ENCODE data around the gene ZFYVE21. TPM values are rescaled to one million over a fixed set of nuclear protein-coding genes. Genes with fewer than 3 reads are reported as not detected.

Gene ZFYVE21
- polyA plus RNA-seq, 3 donors = 50.5 to 57.5 (median 55.3) TPM

- DNase-seq (ENCODE audit: extremely low read depth in 1 of 11, low read depth in 9 of 11, low spot score in 4 of 11) = no peak
Observed at GRCh38 chr14:103712633-103713247, 2.9 kb upstream of the ZFYVE21 start.

GRCh38 chr14:103713304-103714062 is 2.1 kb upstream of the ZFYVE21 start:
- DNase-seq (ENCODE audit: extremely low read depth in 1 of 11, low read depth in 9 of 11, low spot score in 4 of 11) = no peak

DNA sequence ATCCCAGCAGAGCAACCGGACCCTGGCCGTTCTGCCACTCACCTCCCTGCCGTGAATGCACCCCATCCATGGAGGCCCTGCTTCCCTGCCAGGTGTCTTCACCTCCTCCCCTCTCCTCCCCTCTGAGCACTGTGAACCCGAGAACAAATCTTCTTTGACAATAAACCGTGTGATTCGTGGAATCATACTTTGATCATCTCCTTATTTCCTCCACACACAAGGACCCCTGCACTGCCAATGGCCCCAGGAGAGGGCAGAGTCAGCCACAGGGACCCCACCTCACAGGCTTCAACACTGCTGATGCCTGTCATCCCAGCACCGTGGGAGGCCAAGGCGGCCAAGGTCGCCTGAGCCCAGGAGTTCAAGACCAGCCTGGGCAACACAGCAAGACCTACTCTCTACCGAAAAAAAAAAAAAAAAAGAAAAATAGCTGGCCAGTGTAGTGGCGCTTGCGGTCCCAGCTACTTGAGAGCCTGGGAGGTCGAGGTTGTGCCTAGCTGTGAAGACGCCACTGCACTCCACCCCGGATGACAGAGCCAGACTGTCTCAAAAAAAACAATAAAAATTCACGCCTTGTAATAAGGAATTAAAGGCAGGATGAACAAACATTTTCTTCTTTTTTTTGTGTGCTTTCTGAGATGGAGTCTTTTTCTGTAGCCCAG is 1.4 kb upstream of the ZFYVE21 start:
- DNase-seq (ENCODE audit: extremely low read depth in 1 of 11, low read depth in 9 of 11, low spot score in 4 of 11) = no peak

DNA sequence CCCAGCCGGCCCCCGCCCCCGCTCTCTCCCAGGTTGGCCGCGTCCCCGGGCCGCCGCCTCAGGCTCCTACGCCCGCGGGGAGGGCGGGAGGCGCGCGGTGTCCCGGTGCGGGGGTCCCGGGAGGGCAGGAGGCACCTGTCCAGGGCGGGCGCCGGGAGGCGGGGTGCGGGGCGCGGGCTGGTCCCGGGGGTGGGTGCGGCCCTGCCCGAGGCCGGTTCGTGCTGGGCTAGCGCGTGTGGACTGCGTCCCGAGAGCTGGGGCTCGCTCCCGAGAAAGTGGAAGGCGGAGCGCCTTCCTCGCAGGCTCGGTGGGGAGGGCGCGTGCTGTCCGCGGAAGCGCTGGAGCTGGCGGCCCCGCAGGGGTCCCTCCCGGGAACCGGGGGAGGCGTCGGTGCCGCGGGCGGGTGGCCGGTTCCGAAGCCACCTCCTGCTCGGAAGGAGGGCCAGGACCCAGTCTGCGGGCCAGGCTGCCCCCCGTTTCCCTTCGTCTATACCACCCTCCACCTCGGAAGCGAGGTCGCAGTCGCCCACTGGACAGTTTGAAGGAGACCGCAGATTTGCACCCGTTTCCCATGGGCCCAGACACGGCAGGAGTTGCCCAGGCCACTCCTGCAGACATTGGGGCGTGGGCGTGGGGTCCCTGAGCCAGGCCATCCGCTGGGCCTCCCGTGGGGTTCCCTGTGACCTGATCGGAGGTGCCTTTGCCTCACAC is 636 bp downstream of the ZFYVE21 start:
- DNase-seq (ENCODE audit: extremely low read depth in 1 of 11, low read depth in 9 of 11, low spot score in 4 of 11) = no peak

DNA sequence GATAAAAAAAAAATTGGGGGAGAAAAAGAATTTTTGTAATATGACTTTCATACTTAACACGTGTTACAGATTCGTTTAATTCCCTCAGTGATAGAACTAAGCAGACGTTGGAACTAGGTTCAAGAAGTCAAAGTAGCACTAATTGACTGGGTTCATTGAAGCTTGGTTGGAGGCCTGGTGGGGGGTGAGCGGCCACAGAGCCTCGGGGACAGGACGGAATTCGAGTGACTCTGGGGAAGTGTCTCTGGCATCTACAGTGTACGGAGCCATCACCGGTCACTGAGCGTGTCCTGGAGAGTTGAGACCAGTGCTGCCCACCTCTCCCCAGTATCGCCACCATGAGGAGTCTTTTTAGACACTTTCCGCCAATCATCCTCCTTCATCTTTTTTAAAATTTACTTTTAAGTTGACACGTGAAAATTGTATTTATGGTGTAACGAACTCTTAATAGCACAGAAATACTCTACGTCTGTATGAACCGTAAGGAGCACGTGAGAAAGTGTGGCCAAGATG is 1.3 kb downstream of the ZFYVE21 start:
- no peak for DNase-seq (ENCODE audit: extremely low read depth in 1 of 11, low read depth in 9 of 11, low spot score in 4 of 11)

DNA sequence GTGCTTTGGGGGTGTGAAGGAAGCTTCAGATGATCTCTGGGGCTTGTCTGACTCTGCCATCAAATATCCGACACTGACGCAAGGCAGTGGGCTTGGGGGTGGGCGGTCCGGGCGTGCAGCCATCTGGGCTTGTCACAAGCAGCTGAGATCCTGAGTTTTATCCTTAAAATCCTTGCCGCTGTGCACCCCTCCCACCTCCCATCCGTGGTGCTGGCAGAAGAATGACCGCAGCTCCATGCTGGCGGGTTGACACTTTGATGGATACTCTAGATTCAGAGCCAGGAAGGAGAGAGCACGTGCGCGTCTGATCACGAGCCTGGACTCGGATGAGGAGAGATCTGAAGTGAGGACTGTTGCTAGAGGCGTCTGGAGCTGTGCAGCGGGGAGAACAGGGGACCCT is 3.0 kb downstream of the ZFYVE21 start:
- no peak for DNase-seq (ENCODE audit: extremely low read depth in 1 of 11, low read depth in 9 of 11, low spot score in 4 of 11)

DNA sequence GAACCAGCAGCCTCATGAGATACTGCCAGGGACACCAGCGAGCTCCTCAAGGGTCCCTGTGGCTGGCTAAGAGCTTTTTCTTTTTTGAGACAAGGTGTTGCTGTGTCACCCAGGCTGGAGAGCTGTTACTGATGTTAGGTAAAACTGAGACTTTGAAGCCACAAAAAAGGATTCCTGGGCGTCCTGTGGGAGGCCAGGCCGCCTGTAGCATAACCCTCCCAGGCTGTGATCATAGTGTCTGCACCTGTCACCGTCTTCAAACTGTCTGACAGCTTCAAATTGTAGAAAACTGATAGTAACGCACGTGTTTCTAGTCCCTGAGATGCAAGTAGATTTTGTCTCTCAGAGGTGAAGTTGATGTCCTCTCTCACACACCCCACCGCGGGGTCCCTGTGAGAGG is 4.1 kb downstream of the ZFYVE21 start:
- no peak for DNase-seq (ENCODE audit: extremely low read depth in 1 of 11, low read depth in 9 of 11, low spot score in 4 of 11)

DNA sequence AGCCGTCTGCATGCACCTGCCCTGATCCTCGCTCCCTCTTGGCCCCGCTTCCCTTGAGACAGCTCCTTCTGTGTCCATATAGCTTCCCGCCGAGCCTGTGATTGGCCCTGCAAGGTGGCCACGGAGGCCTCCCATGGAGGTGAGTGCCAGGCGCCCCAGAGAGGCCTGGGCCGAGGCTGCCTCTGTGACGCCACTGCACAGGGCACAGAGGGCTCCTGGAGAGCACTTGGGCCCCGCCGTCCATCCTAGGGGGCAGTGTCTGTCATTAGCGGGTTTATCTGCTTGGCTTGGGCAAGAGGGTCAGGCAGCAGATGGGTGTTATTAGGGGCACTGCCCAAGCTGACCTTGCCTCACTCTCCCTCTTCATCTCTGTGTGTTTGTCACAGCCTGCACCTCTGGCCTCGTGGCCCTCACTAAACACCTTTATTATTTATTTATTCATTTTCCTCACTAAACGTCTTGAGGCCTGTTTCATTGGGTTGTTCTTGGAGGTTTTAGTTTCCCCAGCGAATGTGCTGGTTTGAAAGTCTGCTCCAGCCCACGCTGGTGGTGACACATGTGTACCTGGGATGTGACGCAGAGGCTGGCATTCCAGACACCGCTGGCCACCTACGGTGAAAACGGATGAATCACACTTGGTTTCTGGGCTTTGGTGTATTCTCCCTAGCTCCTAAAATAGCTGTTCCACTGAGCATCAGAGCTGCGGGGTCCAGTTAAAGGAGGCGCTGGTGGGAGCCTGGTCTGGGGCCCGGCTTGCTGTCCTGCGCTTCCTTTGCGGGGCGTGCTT is 5.9 kb downstream of the ZFYVE21 start:
- DNase-seq (ENCODE audit: extremely low read depth in 1 of 11, low read depth in 9 of 11, low spot score in 4 of 11) = no peak

- no peak for DNase-seq (ENCODE audit: extremely low read depth in 1 of 11, low read depth in 9 of 11, low spot score in 4 of 11)
Observed at GRCh38 chr14:103723748-103724081, 8.1 kb downstream of the ZFYVE21 start.

- no peak for DNase-seq (ENCODE audit: extremely low read depth in 1 of 11, low read depth in 9 of 11, low spot score in 4 of 11)
Observed at GRCh38 chr14:103724116-103724515, 8.5 kb downstream of the ZFYVE21 start.

DNA sequence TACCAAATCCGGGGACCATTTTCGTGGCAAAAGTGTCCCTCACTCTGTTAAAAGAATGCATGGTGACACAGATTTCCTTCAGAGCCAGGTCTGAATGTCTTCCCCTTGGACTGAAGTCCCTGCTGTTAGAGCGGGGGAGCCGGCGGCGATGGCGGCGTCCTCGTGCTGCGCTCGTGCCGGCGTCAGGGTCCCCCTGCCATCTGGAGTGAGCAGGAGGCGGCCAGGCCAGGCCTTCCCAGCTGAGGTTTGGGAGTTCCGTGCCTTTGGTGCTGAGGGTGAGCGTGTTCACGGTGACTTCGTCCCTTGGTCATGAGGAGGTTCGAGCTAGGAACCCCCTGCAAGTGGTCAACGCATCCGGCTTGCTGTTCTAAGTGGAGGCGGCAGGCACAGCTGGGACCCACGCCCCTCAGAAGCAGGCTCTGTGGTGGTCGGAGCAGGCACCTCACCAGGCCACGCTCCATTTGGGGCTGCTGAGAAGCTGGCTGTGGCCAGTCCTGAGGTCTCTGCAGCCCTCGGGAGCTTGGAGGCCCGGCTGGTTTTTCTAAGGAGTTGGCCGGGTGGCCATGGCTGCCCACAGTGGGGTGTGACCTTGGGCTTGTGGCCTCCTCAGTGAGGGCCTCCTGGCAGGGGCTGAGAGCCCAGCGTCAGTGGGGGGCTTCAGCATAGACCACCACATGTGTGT is 9.5 kb downstream of the ZFYVE21 start:
- no peak for DNase-seq (ENCODE audit: extremely low read depth in 1 of 11, low read depth in 9 of 11, low spot score in 4 of 11)

DNA sequence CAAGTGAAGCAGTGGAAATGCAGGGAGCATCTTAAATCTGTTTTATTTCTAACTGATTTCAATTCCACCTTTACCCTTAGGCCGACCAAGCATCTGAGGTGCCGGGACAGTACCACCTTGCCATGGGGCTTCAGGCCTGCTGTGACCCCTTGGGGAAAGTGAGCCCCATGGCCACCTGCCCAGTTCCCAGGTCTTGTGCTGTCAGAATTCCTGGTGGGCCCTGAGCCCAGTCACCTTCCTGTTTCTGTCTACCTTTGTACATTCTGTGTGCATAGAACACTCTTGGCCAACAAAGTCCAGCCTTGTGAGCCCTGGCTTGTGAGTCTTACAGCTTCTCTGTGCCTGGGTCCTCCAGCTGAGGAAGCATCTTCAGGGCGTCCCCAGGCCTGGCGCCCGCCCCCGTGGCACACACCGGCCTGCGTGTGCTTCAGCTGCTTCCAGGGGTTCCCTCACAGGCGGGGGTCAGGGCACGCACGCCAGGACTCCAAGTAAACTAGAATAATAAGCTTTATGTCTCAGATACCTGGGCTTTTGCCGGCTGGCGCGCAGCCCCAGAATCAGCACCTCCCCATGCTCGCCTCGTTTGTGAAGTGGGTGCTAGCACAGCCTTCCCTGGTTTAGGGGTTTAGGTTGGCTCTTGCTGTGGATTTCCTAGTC is 10.3 kb downstream of the ZFYVE21 start:
- no peak for DNase-seq (ENCODE audit: extremely low read depth in 1 of 11, low read depth in 9 of 11, low spot score in 4 of 11)

DNA sequence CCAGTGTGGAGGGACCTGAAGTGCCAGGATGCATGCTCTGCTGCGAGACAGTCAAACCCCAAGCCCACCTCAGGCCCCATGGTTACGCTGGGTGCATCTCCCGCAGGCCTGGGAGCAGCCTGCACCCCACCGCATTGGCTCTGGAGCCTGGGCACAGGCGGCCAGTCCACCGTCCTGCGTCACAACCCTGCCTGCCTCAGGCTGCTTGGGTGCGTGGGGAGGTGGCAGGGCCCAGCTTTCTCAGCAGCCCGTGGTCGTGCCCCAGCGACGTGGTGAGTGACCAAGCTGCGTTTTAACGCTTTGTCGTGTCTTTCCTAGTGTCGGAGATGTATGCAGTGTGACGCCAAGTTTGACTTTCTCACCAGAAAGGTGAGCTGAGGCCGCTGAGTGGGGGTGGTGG is 10.9 kb downstream of the ZFYVE21 start:
- DNase-seq (ENCODE audit: extremely low read depth in 1 of 11, low read depth in 9 of 11, low spot score in 4 of 11) = no peak

DNA sequence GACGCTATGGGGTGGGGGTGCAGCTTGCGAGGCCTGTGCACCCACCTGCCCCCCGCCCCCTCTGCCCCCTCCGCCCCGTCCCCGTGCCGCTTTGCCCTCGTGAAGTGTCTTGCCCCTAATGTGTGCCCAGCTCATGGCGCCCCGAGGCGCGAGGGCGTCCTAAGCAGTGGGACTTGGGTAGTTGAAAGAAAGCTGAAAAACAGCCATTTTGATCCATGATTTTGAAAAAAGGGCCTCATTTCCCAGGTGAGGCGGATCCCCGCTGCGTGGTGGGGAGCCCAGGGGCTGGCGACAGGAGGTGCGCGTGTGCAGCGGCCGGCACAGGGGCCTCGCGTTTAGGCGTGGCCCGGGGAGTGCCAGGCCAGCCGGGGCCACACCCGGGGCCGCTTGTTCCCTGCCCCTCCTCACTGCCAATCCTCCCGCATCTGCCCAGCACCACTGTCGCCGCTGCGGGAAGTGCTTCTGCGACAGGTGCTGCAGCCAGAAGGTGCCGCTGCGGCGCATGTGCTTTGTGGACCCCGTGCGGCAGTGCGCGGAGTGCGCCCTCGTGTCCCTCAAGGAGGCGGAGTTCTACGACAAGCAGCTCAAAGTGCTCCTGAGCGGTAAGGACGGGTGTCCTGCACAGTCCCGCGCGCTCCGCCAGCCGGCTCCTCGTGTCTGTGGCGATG is 11.8 kb downstream of the ZFYVE21 start:
- DNase-seq (ENCODE audit: extremely low read depth in 1 of 11, low read depth in 9 of 11, low spot score in 4 of 11) = no peak

DNA sequence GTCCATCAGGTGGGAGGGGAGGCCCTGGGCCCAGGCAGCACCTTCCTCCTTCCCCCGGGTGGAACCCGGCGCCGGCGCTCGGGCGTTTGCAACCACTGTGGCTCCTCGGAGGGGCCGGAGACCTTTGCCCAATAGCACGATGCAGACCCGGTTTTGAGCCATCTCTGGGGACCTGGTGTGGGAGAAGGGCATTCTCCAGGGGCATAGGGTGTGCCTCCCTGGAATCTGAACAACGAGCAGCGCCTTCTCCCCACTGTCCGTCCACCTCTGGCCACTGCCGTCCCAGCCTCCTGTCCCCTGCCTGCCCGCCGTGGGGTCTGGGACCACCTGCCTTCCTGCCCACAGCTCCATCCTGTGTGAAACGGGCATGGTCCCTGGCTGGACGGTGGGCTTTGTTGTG is 12.5 kb downstream of the ZFYVE21 start:
- no peak for DNase-seq (ENCODE audit: extremely low read depth in 1 of 11, low read depth in 9 of 11, low spot score in 4 of 11)

- DNase-seq (ENCODE audit: extremely low read depth in 1 of 11, low read depth in 9 of 11, low spot score in 4 of 11) = no peak
Observed at GRCh38 chr14:103728721-103729120, 13.1 kb downstream of the ZFYVE21 start.
